ENCODE results near the gene ZNF346. TPM values are rescaled to one million over a fixed set of nuclear protein-coding genes. Genes with fewer than 3 reads are reported as not detected.
A peak's percentile ranks its signal among the peaks of the same experiment; 100 is the strongest.

ZNF346 gene
- total and polyA plus RNA-seq, 8 donors = 13.1 to 30.4 (median 26.7) TPM

- H3K36me3 ChIP-seq = no peaks in the 10 kb centered on the region
- ATAC-seq (no peak), DNase-seq (no peak)
- H3K9me3 ChIP-seq = no peaks in the 10 kb centered on the region
- intact Hi-C loops (cut with DNase I) = no loop called here
- TF ChIP-seq CTCF (IDR thresholded peaks at IDR 0.05) = no peak
- H3K4me1 ChIP-seq = peaks cover 8 to 10% of the 10 kb centered on the region in 2 donors
- H3K4me3 ChIP-seq = no peak overlapping the region
- no peak overlapping the region for H3K27ac ChIP-seq
- peaks cover 0 to 6% of the 10 kb centered on the region in 2 donors for H3K27me3 ChIP-seq
Observed at GRCh38 chr5:177093082-177093712, 70.7 kb downstream of the ZNF346 start.

- ATAC-seq (no peak), DNase-seq (no peak)
- intact Hi-C loops (cut with DNase I) = no loop called here
- H3K9me3 ChIP-seq = no peaks in the 10 kb centered on the region
- no peak for TF ChIP-seq CTCF (IDR thresholded peaks at IDR 0.05)
- peaks cover 8 to 10% of the 10 kb centered on the region in 2 donors for H3K4me1 ChIP-seq
- no peak overlapping the region for H3K4me3 ChIP-seq
- no peaks in the 10 kb centered on the region for H3K36me3 ChIP-seq
- no peak overlapping the region for H3K27ac ChIP-seq
- no peaks in the 10 kb centered on the region for H3K27me3 ChIP-seq
Observed at GRCh38 chr5:177093803-177094202, 71.3 kb downstream of the ZNF346 start.

GRCh38 chr5:177094224-177095087 is 72.0 kb downstream of the ZNF346 start:
- no peaks in the 10 kb centered on the region for H3K9me3 ChIP-seq
- peak overlapping the region in 1 of 2 donors; percentile 23 for H3K27ac ChIP-seq
- ATAC-seq = peak; percentile 41
- H3K4me3 ChIP-seq = no peak overlapping the region
- H3K4me1 ChIP-seq = peaks cover 8 to 10% of the 10 kb centered on the region in 2 donors
- DNase-seq = peak in 2 of 4 donors; percentile 96 to 99
- H3K27me3 ChIP-seq = no peaks in the 10 kb centered on the region
- TF ChIP-seq CTCF (IDR thresholded peaks at IDR 0.05) = no peak
- intact Hi-C loops (cut with DNase I) = no loop called here
- H3K36me3 ChIP-seq = no peaks in the 10 kb centered on the region

- ATAC-seq (no peak), DNase-seq (no peak)
- H3K4me3 ChIP-seq = no peak overlapping the region
- H3K36me3 ChIP-seq = no peaks in the 10 kb centered on the region
- no peak for TF ChIP-seq CTCF (IDR thresholded peaks at IDR 0.05)
- H3K27ac ChIP-seq = peak overlapping the region in 1 of 2 donors; percentile 23
- H3K9me3 ChIP-seq = no peaks in the 10 kb centered on the region
- intact Hi-C loops (cut with DNase I) = no loop called here
- no peaks in the 10 kb centered on the region for H3K27me3 ChIP-seq
- H3K4me1 ChIP-seq = peaks cover 8 to 10% of the 10 kb centered on the region in 2 donors
Observed at GRCh38 chr5:177095088-177095669, 72.7 kb downstream of the ZNF346 start.
